ENCODE measurements around the gene UCMA. TPM values are rescaled to one million over a fixed set of nuclear protein-coding genes. Genes with fewer than 3 reads are reported as not detected.

UCMA gene
- total and polyA plus RNA-seq, 9 donors, result 0.11 to 0.48 (median 0.38) TPM; not detected in 6

- intact Hi-C loops (cut with DNase I), result loop anchor here in 1 of 4 donors (10.0 kb wide), 1 partner anchor 107 kb away; the partner anchor contains the start of gene MCM10
- peak; percentile 35 to 62 (median 49) for DNase-seq
These were observed 37.5 kb upstream of the UCMA start for GRCh38 chr10:13271552-13272163.

GRCh38 chr10:13270877-13271551 lies 36.8 kb upstream of the UCMA start:
- H3K27me3 ChIP-seq, result no peaks in the 10 kb centered on the region
- TF ChIP-seq, protein P1, sequence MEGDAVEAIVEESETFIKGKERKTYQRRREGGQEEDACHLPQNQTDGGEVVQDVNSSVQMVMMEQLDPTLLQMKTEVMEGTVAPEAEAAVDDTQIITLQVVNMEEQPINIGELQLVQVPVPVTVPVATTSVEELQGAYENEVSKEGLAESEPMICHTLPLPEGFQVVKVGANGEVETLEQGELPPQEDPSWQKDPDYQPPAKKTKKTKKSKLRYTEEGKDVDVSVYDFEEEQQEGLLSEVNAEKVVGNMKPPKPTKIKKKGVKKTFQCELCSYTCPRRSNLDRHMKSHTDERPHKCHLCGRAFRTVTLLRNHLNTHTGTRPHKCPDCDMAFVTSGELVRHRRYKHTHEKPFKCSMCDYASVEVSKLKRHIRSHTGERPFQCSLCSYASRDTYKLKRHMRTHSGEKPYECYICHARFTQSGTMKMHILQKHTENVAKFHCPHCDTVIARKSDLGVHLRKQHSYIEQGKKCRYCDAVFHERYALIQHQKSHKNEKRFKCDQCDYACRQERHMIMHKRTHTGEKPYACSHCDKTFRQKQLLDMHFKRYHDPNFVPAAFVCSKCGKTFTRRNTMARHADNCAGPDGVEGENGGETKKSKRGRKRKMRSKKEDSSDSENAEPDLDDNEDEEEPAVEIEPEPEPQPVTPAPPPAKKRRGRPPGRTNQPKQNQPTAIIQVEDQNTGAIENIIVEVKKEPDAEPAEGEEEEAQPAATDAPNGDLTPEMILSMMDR (IDR thresholded peaks at IDR 0.05), result no peak
- no peak for TF ChIP-seq POLR2A (IDR thresholded peaks at IDR 0.05)
- TF ChIP-seq EP300 (IDR thresholded peaks at IDR 0.05), result no peak
- DNase-seq, result peak in 1 of 5 donors; percentile 27
- 62 to 72% (median 62%) methylated on average over 9 of the region's 9 CpGs for WGBS, 3 donors
- intact Hi-C loops (cut with DNase I), result loop anchor here in 1 of 4 donors (10.0 kb wide), 1 partner anchor 106 kb away; the partner anchor contains the start of gene MCM10
- no peak overlapping the region for H3K4me3 ChIP-seq
- no peaks in the 10 kb centered on the region for H3K9me3 ChIP-seq
- peak overlapping the region in 1 of 2 donors; percentile 65 for H3K27ac ChIP-seq
- H3K36me3 ChIP-seq, result no peaks in the 10 kb centered on the region
- peaks cover 15% of the 10 kb centered on the region for H3K4me1 ChIP-seq (ENCODE audit: insufficient read depth)

More at GRCh38 chr10:13271552-13272163, 37.5 kb upstream of the UCMA start:
- no peak for TF ChIP-seq POLR2A (IDR thresholded peaks at IDR 0.05)
- TF ChIP-seq, protein P1 (IDR thresholded peaks at IDR 0.05), result peak in 2 of 3 donors; percentile 5 to 24
- no peak for TF ChIP-seq EP300 (IDR thresholded peaks at IDR 0.05)
- Histone ChIP-seq H3K4me3 (no peak overlapping the region), H3K27me3 (no peaks in the 10 kb centered on the region), H3K27ac (peak overlapping the region in 1 of 2 donors; percentile 65), H3K9me3 (no peaks in the 10 kb centered on the region), H3K4me1 (ENCODE audit: insufficient read depth) (peaks cover 15% of the 10 kb centered on the region), H3K36me3 (no peaks in the 10 kb centered on the region)
- WGBS, 3 donors, result 16 to 30% (median 21%) methylated on average over 14 of the region's 14 CpGs

- intact Hi-C loops (cut with DNase I), result no loop called here
- no peaks in the 10 kb centered on the region for H3K9me3 ChIP-seq
- TF ChIP-seq EP300 (IDR thresholded peaks at IDR 0.05), result no peak
- TF ChIP-seq, protein P1 (IDR thresholded peaks at IDR 0.05), result no peak
- no peak for TF ChIP-seq POLR2A (IDR thresholded peaks at IDR 0.05)
- no peaks in the 10 kb centered on the region for H3K27me3 ChIP-seq
- H3K36me3 ChIP-seq, result no peaks in the 10 kb centered on the region
- peaks cover 14% of the 10 kb centered on the region for H3K4me1 ChIP-seq (ENCODE audit: insufficient read depth)
- WGBS, 3 donors, result 1 to 14% (median 6%) methylated on average over 3 of the region's 3 CpGs
- no peak overlapping the region for H3K4me3 ChIP-seq
- DNase-seq, result peak in 1 of 5 donors; percentile 31
- H3K27ac ChIP-seq, result peak overlapping the region in 1 of 2 donors; percentile 47
These were observed 34.7 kb upstream of the UCMA start for GRCh38 chr10:13268841-13269240.

- intact Hi-C loops (cut with DNase I), result no loop called here
- no peak for DNase-seq
- Histone ChIP-seq H3K27me3 (no peaks in the 10 kb centered on the region), H3K4me3 (no peak overlapping the region), H3K27ac (peak overlapping the region in 1 of 2 donors; percentile 19), H3K9me3 (no peaks in the 10 kb centered on the region), H3K36me3 (no peaks in the 10 kb centered on the region), H3K4me1 (ENCODE audit: insufficient read depth) (peaks cover 14% of the 10 kb centered on the region)
- TF ChIP-seq POLR2A (IDR thresholded peaks at IDR 0.05) (no peak), EP300 (IDR thresholded peaks at IDR 0.05) (no peak)
- TF ChIP-seq, protein P1 (IDR thresholded peaks at IDR 0.05), result no peak
- WGBS, 3 donors, result 71 to 84% (median 81%) methylated on average over 4 of the region's 4 CpGs
These were observed 34.1 kb upstream of the UCMA start for GRCh38 chr10:13268310-13268709.
